Measurements from ENCODE around the gene CACNA1A.
"Not testable (repeated sequence)": the region's sequence is repeated elsewhere in the genome, so short reads cannot be mapped to it uniquely, and the experiment has no call there.

The CACNA1A gene

DNA sequence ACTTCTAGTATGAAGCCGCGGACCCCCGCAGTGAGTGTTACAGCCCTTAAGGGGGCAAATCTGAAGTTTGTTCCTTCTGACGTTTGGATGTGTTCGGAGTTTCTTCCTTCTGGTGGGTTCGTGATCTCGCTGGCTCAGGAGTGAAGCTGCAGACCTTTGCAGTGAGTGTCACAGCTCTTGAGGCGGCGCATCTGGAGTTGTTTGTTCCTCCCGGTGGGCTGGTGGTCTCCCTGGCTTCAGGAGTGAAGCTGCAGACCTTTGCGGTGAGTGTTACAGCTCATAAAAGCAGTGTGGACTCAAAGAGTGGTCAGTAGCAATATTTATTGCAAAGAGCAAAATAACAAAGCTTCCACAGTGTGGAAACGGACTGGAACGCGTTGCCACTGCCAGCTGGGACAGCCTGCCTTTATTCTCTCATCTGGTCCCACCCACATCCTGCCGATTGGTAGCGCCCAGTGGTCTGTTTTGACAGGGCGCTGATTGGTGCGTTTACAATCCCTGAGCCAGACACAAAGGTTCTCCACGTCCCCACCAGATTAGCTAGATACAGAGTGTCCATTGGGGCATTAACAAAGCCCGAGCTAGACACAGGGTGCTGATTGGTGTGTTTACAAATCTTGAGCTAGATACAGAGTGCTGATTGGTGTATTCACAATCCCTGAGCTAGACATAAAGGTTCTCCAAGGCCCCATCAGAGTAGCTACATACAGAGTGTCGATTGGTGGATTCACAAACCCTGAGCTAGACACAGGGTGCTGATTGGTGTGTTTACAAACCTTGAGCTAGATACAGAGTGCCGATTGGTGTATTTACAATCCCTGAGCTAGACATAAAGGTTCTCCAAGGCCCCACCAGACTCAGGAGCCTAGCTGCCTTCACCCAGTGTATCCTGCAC is 320.3 kb downstream of the CACNA1A start:
- DNase-seq = not testable (repeated sequence)

DNA sequence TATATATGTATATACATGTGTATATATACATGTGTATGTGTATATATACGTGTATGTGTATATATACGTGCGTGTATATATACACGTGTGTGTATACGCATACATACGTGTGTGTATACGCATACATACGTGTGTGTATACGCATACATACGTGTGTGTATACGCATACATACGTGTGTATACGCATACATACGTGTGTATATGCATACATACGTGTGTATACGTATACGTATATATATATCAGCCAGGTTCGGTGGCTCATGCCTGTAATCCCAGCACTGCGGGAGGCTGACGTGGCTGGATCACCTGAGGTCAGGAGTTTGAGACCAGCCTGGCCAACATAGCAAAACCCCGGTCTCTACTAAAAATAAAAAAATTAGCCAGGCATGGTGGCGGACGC is 321.4 kb downstream of the CACNA1A start:
- DNase-seq = not testable (repeated sequence)

DNA sequence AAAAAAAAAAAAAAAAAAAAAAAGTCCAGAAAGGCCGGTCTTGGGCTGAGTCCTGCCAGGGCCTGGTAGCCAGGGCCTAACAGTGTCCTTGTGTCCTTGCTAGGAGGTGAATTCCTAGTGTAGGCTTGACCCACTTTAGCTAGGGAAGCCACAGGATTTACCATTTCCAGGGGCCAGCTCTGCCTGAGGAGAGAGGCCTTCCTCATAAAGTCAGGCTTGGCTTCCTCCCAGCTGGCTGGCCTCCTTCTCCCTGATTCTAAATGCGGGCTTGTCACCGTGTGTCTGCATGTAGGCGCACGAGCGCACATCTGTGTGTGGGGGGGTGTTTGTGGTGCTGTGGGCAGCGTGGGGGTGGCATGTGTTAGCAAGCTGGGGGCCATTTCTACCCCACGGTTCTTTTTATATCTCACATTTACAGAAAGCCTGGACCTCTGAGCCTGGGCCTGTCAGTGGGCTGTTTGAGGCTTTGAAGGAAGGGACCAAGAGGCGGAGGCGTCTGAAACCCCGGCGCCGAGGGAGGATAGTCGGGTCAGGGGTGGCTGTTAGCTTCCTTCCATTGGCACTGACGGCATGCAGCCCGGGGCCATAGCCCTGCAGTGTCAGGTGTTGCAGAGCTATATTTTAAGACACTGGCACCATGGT is 324.4 kb downstream of the CACNA1A start:
- DNase-seq = peak; percentile 39

GRCh38 chr19:13178291-13178690 is 328.0 kb downstream of the CACNA1A start:
- not testable (repeated sequence) for DNase-seq

DNA sequence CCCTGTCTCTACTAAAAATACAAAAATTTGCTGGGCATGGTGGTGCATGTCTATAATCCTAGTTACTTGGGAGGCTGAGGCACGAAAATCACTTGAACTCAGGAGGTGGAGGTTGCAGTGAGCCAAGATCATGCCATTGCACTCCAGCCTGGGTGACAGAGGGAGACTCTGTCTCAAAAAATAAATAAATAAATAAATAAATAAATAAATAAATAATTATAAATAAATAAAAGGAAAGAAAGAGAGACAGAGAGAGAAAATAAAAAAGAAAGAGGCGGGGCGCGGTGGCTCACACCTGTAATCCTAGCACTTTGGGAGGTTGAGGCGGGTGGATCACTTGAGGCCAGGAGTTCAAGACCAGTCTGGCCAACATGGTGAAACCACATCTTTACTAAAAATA is 328.7 kb downstream of the CACNA1A start:
- not testable (repeated sequence) for DNase-seq

DNA sequence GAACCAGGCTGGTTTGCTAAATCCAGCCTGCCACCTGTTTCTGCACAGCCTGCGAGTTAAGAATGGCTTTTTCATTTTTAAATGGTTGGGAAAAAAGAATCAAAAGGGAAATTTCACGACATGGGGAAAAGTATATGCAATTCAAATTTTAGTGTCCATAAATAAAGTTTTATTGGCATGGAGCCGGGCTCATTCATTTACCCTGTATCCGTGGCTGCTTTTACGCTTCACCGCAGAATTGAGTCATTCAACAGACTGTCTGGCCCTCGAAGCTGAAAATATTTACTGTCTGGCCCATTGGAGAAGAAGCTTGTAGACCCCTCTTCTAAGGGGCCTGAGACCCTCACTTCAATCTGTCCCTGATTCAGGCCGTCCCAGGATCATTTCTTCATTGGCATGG is 329.9 kb downstream of the CACNA1A start:
- DNase-seq = no peak

DNA sequence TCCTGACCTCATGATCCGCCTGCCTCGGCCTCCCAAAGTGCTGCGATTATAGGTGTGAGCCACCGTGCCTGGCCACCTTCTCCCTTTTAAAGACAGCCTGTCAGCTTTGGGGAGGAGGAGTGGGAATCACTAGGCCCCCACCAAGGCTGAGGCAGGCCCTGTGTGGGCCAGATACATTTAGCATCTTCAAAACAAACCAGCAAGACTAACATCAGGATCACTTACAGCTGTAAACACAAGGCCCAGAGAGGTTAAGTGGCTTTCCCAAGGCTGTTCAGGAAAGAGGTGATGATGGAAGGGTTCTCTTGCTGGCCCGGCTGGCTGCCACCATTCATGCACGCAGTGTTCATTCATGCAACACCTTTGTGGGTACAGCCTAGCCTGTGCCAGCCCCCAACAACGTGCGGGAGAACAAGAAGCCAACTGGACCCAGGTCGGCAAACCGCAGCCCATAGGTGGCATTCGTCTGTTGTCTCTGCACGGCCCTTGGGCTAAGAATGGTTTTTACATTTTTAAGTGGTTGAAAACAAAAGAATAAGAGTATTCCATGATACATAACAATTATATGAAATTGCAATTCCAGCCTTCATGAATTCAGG is 333.0 kb downstream of the CACNA1A start:
- no peak for DNase-seq

GRCh38 chr19:13172346-13173138 is 333.7 kb downstream of the CACNA1A start:
- DNase-seq = peak; percentile 86

DNA sequence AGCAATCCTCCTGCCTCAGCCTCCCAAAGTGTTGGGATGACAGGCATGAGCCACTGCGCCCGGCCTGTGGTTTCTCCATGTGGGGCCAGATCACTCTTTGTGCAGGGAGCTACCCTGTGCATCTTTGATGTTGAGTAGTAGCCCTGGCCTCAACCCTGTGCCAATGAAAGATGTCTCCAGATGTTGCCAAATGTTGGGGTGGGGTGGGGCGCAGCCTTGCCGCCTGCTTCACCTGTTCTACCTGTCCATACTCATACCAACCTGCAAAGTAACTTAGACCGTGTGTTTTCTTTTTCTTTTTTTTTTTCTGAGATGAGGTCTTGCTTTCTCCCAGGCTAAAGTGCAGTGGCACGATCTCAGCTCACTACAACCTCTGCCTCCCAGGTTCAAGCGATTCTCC is 335.1 kb downstream of the CACNA1A start:
- no peak for DNase-seq

GRCh38 chr19:13169769-13170168 is 336.5 kb downstream of the CACNA1A start:
- no peak for DNase-seq

GRCh38 chr19:13166151-13166550 is 340.1 kb downstream of the CACNA1A start:
- DNase-seq = not testable (repeated sequence)

DNA sequence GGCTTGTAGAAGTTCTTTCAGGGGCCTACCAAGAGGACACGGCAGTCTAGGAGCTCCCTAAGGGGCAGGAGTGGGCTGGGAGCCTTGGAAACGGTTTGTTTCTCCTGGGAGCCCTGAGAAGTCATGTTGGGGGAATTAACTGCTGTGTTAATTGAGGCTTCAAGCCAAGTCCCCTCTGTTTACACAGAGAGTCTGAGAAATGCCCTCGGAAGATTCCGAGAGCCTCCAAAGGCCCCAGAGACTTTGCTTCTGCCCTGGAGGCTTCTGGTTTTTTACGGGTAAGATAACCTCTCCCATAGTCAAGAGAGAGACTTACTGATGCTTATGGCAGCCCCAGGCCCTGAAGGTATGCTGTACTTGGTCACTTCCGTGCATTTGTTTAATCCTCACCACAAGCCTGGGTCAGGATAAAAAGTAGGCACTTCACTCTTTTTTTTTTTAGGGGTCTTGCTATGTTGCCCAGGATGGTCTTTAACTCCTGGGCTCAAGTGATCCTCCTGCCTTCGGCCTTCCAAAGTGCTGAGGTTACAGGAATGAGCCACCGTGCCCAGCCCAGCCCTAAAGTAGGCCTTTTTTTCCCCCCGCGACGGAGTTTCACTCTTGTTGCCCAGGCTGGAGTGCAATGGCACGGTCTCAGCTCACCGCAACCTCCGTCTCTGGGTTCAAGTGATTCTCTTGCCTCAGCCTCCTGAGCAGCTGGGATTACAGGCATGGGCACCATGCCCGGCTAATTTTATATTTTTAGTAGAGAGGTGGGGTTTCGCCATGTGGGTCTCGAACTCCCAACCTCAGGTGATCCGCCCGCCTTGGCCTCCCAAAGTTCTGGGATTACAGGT is 340.9 kb downstream of the CACNA1A start:
- DNase-seq = no peak

DNA sequence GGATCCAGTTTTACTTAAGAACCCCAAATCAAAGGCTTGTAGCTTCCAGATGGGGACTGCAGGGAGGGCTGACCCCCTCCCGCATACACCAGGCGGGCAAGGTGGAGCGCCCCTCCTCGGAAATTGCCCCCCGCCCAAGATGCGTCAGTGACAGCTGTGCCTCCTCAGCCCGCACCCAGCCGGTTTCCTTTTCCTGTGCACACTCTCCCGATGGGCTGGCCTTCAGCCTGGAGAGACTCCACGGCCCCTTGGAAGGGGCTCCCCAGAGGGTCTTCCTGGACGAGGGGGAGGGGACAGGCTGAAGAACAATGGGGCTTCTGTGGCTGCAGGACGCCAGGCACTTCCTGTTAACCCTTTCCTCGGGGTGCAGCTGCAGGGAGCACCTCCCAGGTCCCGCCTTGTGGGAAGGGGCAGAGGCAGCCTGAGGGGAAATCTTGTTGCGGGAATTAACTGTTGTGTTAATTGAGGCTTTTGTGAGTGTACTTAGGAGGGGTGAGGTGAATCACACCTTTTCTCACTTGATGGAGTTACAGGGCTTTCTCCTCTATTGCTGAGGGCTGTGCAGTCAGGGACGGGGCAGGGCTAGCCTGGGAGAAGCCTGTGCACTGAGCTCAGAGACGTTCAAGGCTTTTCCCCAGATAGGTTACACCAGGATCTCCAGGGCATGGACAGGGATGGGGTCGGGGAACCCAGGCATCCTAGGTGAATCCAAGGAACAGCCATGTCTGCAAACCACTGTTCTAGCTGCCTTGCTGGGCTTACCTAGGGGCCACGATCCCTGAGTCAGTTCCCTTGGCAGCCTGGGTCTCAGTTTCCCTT is 341.7 kb downstream of the CACNA1A start:
- DNase-seq = peak; percentile 37

- DNase-seq = peak; percentile 44
Measured at GRCh38 chr19:13163609-13164342, 342.5 kb downstream of the CACNA1A start.

DNA sequence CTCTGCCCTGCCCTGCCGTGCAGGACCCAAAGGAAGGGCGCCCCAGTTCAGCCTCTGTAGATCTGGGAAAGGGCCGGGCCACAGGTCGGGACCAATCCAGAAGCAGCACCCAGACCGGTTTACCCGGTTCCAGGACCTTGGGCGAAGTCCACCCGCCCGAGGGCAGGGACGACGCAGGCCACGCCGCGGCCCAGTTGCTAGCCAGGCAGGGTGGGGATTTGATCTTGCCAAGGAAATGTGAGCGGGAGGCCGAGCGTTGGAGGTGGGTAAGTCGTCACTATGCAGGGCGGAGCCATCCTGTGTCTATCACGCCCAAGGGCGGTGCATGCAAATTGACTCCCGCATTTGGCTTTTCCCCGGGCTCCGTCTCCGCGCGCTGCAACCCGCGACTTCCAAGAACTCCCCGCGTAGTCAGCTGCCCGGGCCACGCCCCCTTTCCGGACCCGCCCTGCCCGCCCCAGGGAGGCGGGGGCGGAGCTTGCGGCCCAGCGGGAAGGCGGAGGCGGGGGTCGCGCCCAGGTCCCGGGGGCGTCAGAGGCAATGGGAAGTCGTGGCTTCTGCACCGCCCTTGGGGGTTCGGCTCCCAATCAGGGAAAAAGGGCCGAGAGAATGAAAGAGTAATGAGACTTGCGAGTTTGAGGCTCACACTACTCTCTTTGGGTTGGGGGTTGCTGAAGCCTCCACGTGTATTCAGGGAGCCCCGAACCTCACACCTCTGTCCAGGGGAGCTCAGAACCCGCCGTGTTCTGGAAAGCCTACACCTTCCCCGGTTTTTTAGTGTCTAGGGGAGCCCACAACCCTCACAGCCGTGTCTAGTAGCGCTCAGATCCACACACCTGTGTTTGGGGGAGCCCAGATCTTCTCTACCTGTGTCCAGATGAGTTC is 343.3 kb downstream of the CACNA1A start:
- peak; percentile 87 for DNase-seq

DNA sequence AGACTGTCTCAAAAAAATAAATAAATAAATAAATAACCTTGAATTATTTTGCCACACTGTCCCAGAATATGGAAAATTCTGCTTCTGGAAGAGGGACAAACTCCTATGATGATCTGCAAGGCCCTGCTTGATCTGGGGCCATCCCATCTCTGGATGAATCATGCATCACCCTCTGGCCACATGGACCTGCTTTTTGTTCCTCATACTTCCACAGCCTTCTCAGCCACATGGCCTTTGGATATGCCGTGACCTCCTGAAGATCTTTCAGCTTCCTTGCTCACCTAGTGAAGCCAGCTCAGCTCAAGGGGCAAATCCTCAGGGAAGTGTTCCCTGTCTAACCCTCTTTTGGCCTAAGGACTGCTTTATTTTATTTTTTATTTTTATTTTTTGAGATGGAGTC is 345.7 kb downstream of the CACNA1A start:
- DNase-seq = no peak

DNA sequence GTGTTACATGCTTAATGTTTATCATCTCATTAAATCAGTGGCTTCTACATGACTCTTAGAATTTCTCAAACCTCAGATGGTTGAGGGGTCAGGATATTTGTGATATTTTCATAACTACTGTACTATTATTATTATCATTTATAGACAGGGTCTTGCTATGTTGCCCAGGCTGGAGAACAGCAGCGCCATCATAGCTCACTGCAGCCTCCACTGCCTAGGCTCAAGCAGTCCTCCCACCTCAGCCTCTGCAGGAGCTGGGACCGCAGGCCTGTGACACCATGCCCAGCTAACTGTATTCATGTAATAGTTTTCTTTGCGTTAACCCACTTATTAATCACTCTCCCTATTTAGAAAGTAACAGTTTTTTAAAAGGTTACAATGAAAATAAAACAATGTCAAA is 346.6 kb downstream of the CACNA1A start:
- DNase-seq = no peak
